Upper lobe of right lung (tissue), 1 donor: ENCODE results near the gene DLK1. TPM values are rescaled to one million over a fixed set of nuclear protein-coding genes. Genes with fewer than 3 reads are reported as not detected.

Source experiments
- ATAC-seq: fragments of 200-7000 bp; cut with Tn5 transposase; one replicate; pipeline ENCODE4 v1.9.1; 2020; ENCODE audit warnings: mild to moderate bottlenecking, moderate library complexity
- DNase-seq: peaks from one replicate; pipeline ENCODE4 v3.0.0-alpha.2; 2020
- H3K27ac ChIP-seq: fragments of 200-600 bp; one replicate; pipeline ENCODE4 v1.8.0; 2022
- H3K27me3 ChIP-seq: fragments of 200-600 bp; one replicate; pipeline ENCODE4 v1.8.0; 2022; ENCODE audit warnings: mild to moderate bottlenecking
- H3K36me3 ChIP-seq: fragments of 200-600 bp; one replicate; pipeline ENCODE4 v1.8.0; 2022
- H3K4me1 ChIP-seq: fragments of 200-600 bp; one replicate; pipeline ENCODE4 v1.8.0; 2022
- H3K4me3 ChIP-seq: fragments of 200-600 bp; one replicate; pipeline ENCODE4 v1.8.0; 2022; ENCODE audit warnings: mild to moderate bottlenecking
- H3K9me3 ChIP-seq: fragments of 200-600 bp; one replicate; pipeline ENCODE4 v1.8.0; 2022
- intact Hi-C: fragments of 100-400 bp; cut with DNase I; formaldehyde crosslinking; loops from one replicate; pipeline ENCODE4 v1.11.0; 2022
- total RNA-seq: library from RNA; stranded (reverse); fragmentation: NEBNext Ultra II Directional; extraction: Animal tissue kit (Norgen Biotek cat#: 25700); gene quantifications from one replicate; pipeline ENCODE4 v1.2.1, GENCODE V29; 2021
- TF ChIP-seq, protein P1 (sequence below): fragments of 200-600 bp; IDR thresholded peaks from one replicate; pipeline ENCODE4 v1.8.0; 2022; ENCODE audit warnings: antibody characterized with exemption
- donor health status: DM: no; HTN: yes; CAD: no; lungs with severe emphysema.

The DLK1 gene
- total RNA-seq, 1 donor from 2014 or later, result not detected

DNA sequence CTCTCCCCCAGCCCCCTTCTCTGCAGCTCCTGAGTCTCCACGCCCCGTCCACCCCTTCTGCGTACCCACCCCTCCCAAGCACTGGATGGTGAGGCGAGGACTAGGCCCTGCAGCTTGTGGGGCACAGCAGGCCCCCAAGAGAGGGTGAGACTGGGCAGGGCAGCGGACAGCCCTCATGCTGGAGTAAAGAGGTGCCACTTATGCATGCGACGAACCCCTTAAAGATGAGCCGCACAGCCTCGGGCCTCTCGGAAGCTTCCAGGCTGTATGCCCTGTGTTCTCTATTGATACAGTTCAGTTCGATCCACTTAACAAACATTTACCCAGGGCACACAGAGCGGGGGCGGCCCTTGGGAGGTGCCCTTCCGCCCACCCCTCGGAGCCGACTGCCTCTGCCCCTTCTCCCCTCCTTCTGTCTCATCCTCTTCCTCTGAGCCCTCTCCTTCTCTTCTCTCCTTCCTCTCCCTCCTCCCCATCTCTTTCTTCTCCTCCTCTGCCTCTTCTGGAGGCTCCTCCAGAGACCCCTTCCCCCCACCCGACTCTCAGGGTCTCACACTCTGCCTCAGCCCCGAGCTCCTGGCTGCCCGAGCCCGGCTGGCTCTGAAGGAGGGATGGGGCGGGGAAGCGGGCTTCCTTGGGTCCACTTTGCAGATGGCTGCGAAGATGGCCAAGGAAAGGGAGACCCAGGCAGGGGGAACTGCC is 32.7 kb upstream of the DLK1 start:
- Histone ChIP-seq H3K36me3 (no peaks in the 10 kb centered on the region), H3K4me1 (no peaks in the 10 kb centered on the region), H3K4me3 (no peak overlapping the region), H3K27me3 (peaks cover 14% of the 10 kb centered on the region), H3K9me3 (no peaks in the 10 kb centered on the region), H3K27ac (no peak overlapping the region)
- intact Hi-C loops, result no loop called here
- ATAC-seq (no peak), DNase-seq (no peak)
- TF ChIP-seq, protein P1, sequence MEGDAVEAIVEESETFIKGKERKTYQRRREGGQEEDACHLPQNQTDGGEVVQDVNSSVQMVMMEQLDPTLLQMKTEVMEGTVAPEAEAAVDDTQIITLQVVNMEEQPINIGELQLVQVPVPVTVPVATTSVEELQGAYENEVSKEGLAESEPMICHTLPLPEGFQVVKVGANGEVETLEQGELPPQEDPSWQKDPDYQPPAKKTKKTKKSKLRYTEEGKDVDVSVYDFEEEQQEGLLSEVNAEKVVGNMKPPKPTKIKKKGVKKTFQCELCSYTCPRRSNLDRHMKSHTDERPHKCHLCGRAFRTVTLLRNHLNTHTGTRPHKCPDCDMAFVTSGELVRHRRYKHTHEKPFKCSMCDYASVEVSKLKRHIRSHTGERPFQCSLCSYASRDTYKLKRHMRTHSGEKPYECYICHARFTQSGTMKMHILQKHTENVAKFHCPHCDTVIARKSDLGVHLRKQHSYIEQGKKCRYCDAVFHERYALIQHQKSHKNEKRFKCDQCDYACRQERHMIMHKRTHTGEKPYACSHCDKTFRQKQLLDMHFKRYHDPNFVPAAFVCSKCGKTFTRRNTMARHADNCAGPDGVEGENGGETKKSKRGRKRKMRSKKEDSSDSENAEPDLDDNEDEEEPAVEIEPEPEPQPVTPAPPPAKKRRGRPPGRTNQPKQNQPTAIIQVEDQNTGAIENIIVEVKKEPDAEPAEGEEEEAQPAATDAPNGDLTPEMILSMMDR, result no peak

DNA sequence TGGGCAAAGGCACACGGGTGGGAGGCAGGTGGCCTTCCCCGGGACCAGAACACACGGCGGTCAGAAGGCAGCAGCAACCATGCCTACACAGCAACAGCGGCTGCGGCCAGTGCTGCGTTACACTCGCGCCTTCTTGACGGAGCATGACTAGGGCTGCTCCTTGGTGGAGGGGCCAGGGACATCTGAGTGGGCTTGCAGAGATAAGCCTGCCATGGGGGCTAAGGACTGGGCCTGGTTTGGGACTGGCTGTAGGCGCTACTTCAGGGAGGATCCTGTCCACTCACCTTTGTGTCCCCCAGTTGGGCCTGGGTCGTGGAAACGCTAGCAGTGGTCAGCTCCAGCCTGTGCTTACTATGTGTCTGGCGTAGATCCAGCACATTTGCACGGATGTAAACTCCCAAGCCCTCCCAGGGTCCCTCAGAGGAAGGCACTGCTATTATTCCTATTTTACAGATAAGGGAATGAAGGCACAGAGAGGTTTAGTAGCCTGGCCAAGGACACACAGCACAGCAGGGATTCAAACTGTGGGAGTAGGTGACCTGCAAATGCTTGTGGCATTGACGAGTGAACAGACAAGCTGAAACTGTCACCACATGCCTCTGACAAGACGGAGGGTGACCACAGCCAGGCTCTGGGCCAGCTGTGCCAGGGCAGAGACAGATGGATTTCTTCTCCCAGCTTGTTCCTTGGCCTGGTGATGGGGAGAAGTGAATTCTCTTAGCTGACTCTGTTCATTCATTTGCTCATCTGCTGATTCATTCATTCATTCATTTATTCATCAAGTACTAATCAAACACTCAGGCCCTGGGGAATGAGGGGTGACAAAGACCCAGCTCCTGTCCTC is 31.9 kb upstream of the DLK1 start:
- ATAC-seq (no peak), DNase-seq (no peak)
- Histone ChIP-seq H3K27ac (no peak overlapping the region), H3K4me3 (no peak overlapping the region), H3K27me3 (peaks cover 14% of the 10 kb centered on the region), H3K9me3 (no peaks in the 10 kb centered on the region), H3K36me3 (no peaks in the 10 kb centered on the region), H3K4me1 (no peaks in the 10 kb centered on the region)
- TF ChIP-seq, protein P1, result no peak
- intact Hi-C loops, result no loop called here

DNA sequence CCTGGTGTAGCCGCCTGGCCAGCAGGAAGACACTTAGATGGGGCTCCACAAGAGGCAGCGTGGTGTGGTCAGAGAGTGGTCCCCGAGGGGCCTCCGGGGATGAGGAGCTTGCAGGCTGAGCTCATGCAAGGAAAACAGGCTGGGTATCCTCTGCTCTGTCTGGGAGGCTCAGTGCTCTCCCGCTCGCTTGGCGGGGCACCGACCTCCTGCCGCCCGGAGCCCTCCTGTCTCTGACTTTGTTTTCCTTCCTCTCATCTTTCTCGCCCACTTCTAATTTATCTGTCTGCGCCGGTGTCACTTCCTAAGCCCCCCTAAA is 31.3 kb upstream of the DLK1 start:
- ATAC-seq (no peak), DNase-seq (no peak)
- H3K27ac ChIP-seq, result no peak overlapping the region
- H3K4me3 ChIP-seq, result no peak overlapping the region
- H3K9me3 ChIP-seq, result no peaks in the 10 kb centered on the region
- peaks cover 14% of the 10 kb centered on the region for H3K27me3 ChIP-seq
- no peaks in the 10 kb centered on the region for H3K4me1 ChIP-seq
- TF ChIP-seq, protein P1, result no peak
- H3K36me3 ChIP-seq, result no peaks in the 10 kb centered on the region
- intact Hi-C loops, result no loop called here

DNA sequence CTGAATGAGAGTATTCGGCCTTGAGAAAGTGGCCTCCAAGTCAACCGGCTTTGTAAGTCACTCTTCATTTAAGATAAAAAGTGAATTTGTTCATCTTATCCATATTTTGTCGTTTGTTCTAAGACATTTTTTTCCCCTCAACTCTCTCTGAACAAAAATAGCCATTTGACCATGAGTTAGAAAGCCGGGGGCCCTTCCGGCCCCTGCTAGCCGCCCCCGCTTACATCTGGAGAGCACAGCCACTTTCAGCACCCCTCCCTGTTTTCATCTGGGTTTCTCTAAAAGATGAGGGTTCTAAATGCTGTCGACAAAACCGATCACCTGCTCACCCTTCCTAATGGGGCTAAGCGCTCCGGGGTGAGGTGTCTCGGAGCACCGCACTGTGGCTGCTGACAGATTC is 30.7 kb upstream of the DLK1 start:
- no peak overlapping the region for H3K4me3 ChIP-seq
- no peaks in the 10 kb centered on the region for H3K9me3 ChIP-seq
- ATAC-seq, result no peak
- no peaks in the 10 kb centered on the region for H3K4me1 ChIP-seq
- peaks cover 9% of the 10 kb centered on the region for H3K27me3 ChIP-seq
- DNase-seq, result no peak
- no peak overlapping the region for H3K27ac ChIP-seq
- TF ChIP-seq, protein P1, result no peak
- no peaks in the 10 kb centered on the region for H3K36me3 ChIP-seq
- intact Hi-C loops, result no loop called here

DNA sequence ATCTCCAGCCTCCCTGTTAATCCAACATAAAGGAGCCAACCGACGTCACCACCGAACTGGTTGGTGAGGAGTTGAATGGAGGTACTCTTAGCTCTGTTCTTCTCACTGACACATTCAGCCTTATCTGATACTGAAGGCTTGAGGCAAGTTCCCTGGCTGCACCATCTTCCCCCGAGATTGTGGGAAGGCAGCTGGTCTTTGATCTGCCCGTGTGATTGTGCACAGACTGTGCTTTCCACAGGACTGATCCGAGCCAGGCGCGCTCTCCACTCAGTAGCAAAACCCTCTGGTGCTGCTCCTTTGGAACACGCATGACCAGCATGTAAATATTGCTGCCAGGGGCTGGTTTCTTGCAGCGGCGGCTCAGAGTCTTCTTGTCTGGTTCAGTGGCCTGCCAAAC is 30.1 kb upstream of the DLK1 start:
- Histone ChIP-seq H3K9me3 (no peaks in the 10 kb centered on the region), H3K4me1 (no peaks in the 10 kb centered on the region)
- ATAC-seq, result no peak

More for the DNA sequence above, 30.1 kb upstream of the DLK1 start:
- no peak overlapping the region for H3K4me3 ChIP-seq
- H3K27me3 ChIP-seq, result peaks cover 9% of the 10 kb centered on the region
- H3K27ac ChIP-seq, result no peak overlapping the region
- intact Hi-C loops, result no loop called here
- no peaks in the 10 kb centered on the region for H3K36me3 ChIP-seq
- no peak for DNase-seq
- TF ChIP-seq, protein P1, result no peak
